ENCODE data around the gene OGT.

DNA sequence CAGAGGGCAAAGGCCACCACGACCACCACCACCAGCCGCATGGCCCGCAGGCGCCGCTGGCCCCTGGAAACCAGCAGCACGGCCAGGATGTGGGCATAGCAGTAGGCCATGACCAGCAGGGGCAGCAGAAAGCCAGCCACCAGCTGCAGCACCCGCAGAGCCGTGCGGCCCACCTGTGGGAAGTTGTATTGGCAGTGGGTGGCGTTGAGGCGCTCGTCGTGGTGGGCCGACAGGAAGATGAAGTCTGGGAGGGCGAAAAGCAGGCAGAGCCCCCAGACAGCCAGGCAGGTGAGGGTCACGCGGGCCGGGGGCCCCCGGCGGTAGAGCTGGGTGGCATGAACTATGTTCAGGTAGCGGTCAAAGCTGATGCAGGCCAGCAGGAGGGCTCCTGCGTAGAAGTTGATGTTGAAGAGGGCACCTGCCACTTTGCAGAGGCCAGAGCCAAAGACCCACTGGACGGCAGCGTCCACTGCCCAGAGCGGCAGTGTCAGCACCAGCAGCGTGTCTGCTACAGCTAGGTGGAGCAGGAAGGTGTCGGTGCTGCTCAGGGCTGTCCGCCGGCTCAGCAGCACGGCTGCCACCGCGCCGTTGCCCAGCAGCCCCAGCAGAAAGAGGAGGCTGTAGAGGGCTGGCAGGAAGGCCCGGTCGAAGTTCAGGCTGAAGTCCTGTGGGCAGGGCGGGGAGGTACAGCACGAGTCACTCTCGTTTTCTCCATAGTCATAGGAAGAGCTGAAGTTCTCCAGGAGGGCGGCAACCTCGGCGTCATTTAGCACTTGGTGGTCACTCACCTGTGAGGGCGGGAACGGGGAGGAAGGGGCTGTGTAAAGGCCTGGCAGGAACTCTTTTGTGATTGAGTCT is 84.0 kb downstream of the OGT start:
- TF ChIP-seq, protein P1, sequence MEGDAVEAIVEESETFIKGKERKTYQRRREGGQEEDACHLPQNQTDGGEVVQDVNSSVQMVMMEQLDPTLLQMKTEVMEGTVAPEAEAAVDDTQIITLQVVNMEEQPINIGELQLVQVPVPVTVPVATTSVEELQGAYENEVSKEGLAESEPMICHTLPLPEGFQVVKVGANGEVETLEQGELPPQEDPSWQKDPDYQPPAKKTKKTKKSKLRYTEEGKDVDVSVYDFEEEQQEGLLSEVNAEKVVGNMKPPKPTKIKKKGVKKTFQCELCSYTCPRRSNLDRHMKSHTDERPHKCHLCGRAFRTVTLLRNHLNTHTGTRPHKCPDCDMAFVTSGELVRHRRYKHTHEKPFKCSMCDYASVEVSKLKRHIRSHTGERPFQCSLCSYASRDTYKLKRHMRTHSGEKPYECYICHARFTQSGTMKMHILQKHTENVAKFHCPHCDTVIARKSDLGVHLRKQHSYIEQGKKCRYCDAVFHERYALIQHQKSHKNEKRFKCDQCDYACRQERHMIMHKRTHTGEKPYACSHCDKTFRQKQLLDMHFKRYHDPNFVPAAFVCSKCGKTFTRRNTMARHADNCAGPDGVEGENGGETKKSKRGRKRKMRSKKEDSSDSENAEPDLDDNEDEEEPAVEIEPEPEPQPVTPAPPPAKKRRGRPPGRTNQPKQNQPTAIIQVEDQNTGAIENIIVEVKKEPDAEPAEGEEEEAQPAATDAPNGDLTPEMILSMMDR (IDR thresholded peaks at IDR 0.05): no peak
- TF ChIP-seq ZFX (IDR thresholded peaks at IDR 0.05; ENCODE audit: borderline replicate concordance): no peak
